Cardiac muscle cell (in vitro differentiated cells and primary cell): ENCODE data around the gene SRGAP1. TPM values are rescaled to one million over a fixed set of nuclear protein-coding genes. Genes with fewer than 3 reads are reported as not detected.
"Not testable (repeated sequence)": the region's sequence is repeated elsewhere in the genome, so short reads cannot be mapped to it uniquely, and the experiment has no call there.

Experiments
- DNase-seq, 2 donors: peaks; one replicate each; pipeline versions ENCODE4 v3.0.0 to v3.0.0-alpha.2; 2010 to 2017; ENCODE audit warnings: low read depth in 1 of 2, low spot score in 1 of 2
- H3K27ac ChIP-seq: fragments of 200-600 bp; sonication (generic); 2 replicates; pipeline ENCODE4 v1.5.1; 2016
- H3K27me3 ChIP-seq: fragments of 200-600 bp; sonication (generic); 2 replicates; pipeline ENCODE4 v1.6.0; 2016; ENCODE audit warnings: control low read depth
- H3K36me3 ChIP-seq: fragments of 200-600 bp; sonication (generic); 2 replicates; pipeline ENCODE4 v1.5.1; 2016; ENCODE audit warnings: control low read depth
- H3K4me1 ChIP-seq: fragments of 200-600 bp; sonication (generic); 2 replicates; pipeline ENCODE4 v1.8.1; 2017; ENCODE audit warnings: low read depth, mild to moderate bottlenecking, mixed run types
- H3K4me3 ChIP-seq: fragments of 200-600 bp; sonication (generic); 2 replicates; pipeline ENCODE4 v1.5.1; 2016; ENCODE audit warnings: mild to moderate bottlenecking
- H3K9me3 ChIP-seq: fragments of 200-600 bp; sonication (generic); 2 replicates; pipeline ENCODE4 v1.5.1; 2017; ENCODE audit warnings: low read depth, mild to moderate bottlenecking, control low read depth
- polyA plus RNA-seq: library from polyadenylated mRNA; unstranded; fragments of >200 nt; fragmentation: Nextera tagmentation; extraction: Ambion mirVana; gene quantifications from 2 replicates; pipeline ENCODE4 v1.2.1, GENCODE V29; 2016
- total RNA-seq: library from RNA; depleted of rRNA; stranded (reverse); fragments of >200 nt; gene quantifications from 2 replicates; pipeline ENCODE4 v1.2.3, GENCODE V29; 2016
- TF ChIP-seq, protein P1 (sequence below): IDR thresholded peaks from 2 replicates; pipeline ENCODE4 v1.5.1; 2012; ENCODE audit warnings: low read depth, mild to moderate bottlenecking, low read length

Gene SRGAP1
- total and polyA plus RNA-seq, 2 experiments from 2014 or later = 2.7 to 3.9 TPM

DNA sequence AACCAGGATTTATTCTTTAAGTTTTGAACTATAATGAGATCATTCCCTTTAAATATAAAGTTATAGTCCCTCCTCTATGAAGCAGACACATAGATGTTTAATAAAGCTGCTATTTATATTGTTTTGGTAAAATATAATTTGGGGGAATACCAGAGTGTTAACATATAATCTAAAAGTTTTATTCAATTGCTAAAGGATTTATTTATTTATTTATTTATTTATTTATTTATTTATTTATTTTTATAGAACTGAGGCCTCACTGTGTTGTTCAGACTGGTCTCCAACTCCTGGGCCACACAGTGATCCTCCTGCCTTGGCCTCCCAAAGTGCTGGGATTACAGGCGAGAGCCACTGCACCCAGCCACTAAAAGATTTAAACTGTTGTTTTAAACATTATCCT, 278.9 kb downstream of the SRGAP1 start:
- H3K36me3 ChIP-seq = no peaks in the 10 kb centered on the region
- H3K27ac ChIP-seq = no peak overlapping the region
- DNase-seq = no peak
- H3K4me3 ChIP-seq = no peak overlapping the region
- H3K27me3 ChIP-seq = no peaks in the 10 kb centered on the region
- H3K4me1 ChIP-seq = no peaks in the 10 kb centered on the region
- H3K9me3 ChIP-seq = no peaks in the 10 kb centered on the region
- TF ChIP-seq, protein P1, sequence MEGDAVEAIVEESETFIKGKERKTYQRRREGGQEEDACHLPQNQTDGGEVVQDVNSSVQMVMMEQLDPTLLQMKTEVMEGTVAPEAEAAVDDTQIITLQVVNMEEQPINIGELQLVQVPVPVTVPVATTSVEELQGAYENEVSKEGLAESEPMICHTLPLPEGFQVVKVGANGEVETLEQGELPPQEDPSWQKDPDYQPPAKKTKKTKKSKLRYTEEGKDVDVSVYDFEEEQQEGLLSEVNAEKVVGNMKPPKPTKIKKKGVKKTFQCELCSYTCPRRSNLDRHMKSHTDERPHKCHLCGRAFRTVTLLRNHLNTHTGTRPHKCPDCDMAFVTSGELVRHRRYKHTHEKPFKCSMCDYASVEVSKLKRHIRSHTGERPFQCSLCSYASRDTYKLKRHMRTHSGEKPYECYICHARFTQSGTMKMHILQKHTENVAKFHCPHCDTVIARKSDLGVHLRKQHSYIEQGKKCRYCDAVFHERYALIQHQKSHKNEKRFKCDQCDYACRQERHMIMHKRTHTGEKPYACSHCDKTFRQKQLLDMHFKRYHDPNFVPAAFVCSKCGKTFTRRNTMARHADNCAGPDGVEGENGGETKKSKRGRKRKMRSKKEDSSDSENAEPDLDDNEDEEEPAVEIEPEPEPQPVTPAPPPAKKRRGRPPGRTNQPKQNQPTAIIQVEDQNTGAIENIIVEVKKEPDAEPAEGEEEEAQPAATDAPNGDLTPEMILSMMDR = no peak

- Histone ChIP-seq H3K4me3 (no peak overlapping the region), H3K27me3 (no peaks in the 10 kb centered on the region), H3K36me3 (no peaks in the 10 kb centered on the region), H3K9me3 (no peaks in the 10 kb centered on the region), H3K4me1 (no peaks in the 10 kb centered on the region), H3K27ac (no peak overlapping the region)
- TF ChIP-seq, protein P1 = no peak
- DNase-seq = peak in 1 of 2 donors; percentile 38
Measured at GRCh38 chr12:64124511-64125197, 280.2 kb downstream of the SRGAP1 start.

DNA sequence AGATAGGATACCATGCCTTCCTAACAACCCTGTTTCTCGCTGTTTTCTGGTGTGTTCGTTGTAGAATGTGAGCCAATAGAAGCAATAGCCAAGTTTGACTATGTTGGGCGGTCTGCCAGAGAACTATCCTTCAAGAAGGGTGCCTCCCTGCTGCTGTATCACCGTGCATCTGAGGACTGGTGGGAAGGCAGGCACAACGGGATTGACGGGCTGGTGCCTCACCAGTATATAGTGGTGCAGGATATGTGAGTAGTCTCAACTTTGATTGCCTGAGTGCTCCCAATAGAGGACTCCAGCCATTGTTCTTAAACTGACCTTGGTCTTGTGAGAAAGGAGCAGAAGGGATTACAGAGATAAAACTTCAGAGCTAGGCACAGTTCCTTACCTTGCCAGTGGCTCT, 281.4 kb downstream of the SRGAP1 start:
- H3K27ac ChIP-seq = no peak overlapping the region
- DNase-seq = peak in 1 of 2 donors; percentile 26
- no peaks in the 10 kb centered on the region for H3K36me3 ChIP-seq
- no peaks in the 10 kb centered on the region for H3K9me3 ChIP-seq
- TF ChIP-seq, protein P1 = no peak
- H3K4me3 ChIP-seq = no peak overlapping the region
- no peaks in the 10 kb centered on the region for H3K27me3 ChIP-seq
- H3K4me1 ChIP-seq = no peaks in the 10 kb centered on the region

GRCh38 chr12:64127811-64128210, 283.3 kb downstream of the SRGAP1 start:
- Histone ChIP-seq H3K9me3 (no peaks in the 10 kb centered on the region), H3K4me3 (no peak overlapping the region), H3K27ac (no peak overlapping the region), H3K4me1 (no peaks in the 10 kb centered on the region), H3K27me3 (no peaks in the 10 kb centered on the region), H3K36me3 (no peaks in the 10 kb centered on the region)
- DNase-seq = no peak
- TF ChIP-seq, protein P1 = no peak

DNA sequence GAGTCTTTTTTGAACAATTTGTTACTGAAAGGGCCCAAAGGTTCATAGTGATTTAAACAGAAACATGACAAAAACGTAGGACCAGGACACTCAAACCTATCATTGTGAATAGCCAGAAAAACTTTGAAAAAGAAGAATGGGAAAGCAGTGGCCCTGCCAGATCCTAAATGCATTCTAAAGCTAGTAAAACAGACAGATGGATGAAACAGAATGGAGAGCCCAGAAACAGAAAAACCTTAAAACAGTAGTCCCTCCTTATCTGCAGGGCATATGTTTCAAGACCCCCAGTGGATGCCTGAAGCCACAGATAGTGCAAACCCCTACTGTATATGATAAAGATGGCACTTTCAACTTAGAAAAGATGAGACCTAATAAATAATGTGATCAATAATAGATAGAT, 283.9 kb downstream of the SRGAP1 start:
- no peak for DNase-seq
- no peak overlapping the region for H3K4me3 ChIP-seq
- no peaks in the 10 kb centered on the region for H3K9me3 ChIP-seq
- no peak overlapping the region for H3K27ac ChIP-seq
- H3K36me3 ChIP-seq = no peaks in the 10 kb centered on the region
- no peaks in the 10 kb centered on the region for H3K4me1 ChIP-seq
- TF ChIP-seq, protein P1 = no peak
- H3K27me3 ChIP-seq = no peaks in the 10 kb centered on the region

DNA sequence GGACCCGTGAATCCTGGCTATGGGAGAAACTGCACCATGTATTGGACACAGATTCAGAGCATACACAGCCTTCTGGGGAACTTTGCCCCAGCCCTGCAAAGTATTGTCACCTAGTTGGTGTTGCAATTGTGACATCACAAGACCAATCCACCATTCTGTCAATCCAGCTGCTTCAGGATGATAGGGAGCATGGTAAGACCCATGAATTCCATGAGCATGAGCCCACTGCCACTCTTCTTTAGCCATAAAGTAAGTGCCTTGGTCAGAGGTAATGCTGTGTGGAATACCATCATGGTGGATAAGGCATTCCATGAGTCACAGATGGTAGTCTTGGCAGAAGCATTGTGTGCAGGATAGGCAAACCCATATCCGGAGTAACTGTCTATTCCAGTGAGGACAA, 286.0 kb downstream of the SRGAP1 start:
- not testable (repeated sequence) for H3K4me1 ChIP-seq, H3K4me3 ChIP-seq, DNase-seq, H3K27me3 ChIP-seq, H3K27ac ChIP-seq, H3K9me3 ChIP-seq, H3K36me3 ChIP-seq

- H3K27ac ChIP-seq, H3K27me3 ChIP-seq, H3K9me3 ChIP-seq, H3K36me3 ChIP-seq, H3K4me1 ChIP-seq, DNase-seq, H3K4me3 ChIP-seq: not testable (repeated sequence)
Measured at GRCh38 chr12:64131456-64131855, 287.0 kb downstream of the SRGAP1 start.

DNA sequence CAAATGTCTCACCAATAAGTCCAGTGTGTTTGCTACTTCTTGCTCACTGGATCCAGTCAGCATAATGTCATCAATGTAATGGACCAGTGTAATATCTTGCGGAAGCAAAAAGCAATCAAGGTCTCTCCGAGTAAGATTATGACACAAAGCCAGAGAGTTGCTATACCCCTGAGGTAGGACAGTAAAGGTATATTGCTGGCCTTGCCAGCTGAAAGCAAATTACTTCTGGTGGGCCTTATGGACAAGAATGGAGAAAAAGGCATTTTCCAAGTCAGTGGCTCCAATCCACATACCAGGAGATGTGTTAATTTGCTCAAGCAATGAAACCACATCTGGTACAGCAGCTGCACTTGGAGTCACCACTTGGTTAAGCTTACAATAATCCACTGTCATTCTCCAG, 288.2 kb downstream of the SRGAP1 start:
- H3K36me3 ChIP-seq, H3K4me3 ChIP-seq, DNase-seq, H3K27ac ChIP-seq, H3K9me3 ChIP-seq, H3K27me3 ChIP-seq, H3K4me1 ChIP-seq: not testable (repeated sequence)
